Adipocyte (in vitro differentiated cells): ENCODE results near the gene ROBO3.

ENCODE experiments used
- DNase-seq: peaks from one replicate; pipeline ENCODE4 v3.0.0-alpha.2; 2015; ENCODE audit warnings: low read depth
- H3K27me3 ChIP-seq: replicated peaks from 2 replicates; pipeline ENCODE4 v1.7.0; 2013; ENCODE audit warnings: mild to moderate bottlenecking, low read length, moderate library complexity; ENCODE audit not compliant: control insufficient read depth, insufficient read depth
- H3K36me3 ChIP-seq: 2 replicates; pipeline ENCODE4 v1.7.0; 2013; ENCODE audit warnings: low read length, mild to moderate bottlenecking, moderate library complexity; ENCODE audit not compliant: control insufficient read depth, insufficient read depth, severe bottlenecking
- H3K4me1 ChIP-seq: 2 replicates; pipeline ENCODE4 v1.7.0; 2013; ENCODE audit warnings: mild to moderate bottlenecking, low read length, moderate library complexity; ENCODE audit not compliant: control insufficient read depth, insufficient read depth
- H3K4me3 ChIP-seq: 2 replicates; pipeline ENCODE4 v1.7.0; 2013; ENCODE audit warnings: mild to moderate bottlenecking, low read length, moderate library complexity
- H3K9ac ChIP-seq: 2 replicates; pipeline ENCODE4 v1.7.0; 2013; ENCODE audit warnings: mild to moderate bottlenecking, low read length, moderate library complexity
- H3K9me3 ChIP-seq: 2 replicates; pipeline ENCODE4 v1.7.0; 2013; ENCODE audit warnings: mild to moderate bottlenecking, low read length, moderate library complexity; ENCODE audit not compliant: control insufficient read depth

The ROBO3 gene, protein sequence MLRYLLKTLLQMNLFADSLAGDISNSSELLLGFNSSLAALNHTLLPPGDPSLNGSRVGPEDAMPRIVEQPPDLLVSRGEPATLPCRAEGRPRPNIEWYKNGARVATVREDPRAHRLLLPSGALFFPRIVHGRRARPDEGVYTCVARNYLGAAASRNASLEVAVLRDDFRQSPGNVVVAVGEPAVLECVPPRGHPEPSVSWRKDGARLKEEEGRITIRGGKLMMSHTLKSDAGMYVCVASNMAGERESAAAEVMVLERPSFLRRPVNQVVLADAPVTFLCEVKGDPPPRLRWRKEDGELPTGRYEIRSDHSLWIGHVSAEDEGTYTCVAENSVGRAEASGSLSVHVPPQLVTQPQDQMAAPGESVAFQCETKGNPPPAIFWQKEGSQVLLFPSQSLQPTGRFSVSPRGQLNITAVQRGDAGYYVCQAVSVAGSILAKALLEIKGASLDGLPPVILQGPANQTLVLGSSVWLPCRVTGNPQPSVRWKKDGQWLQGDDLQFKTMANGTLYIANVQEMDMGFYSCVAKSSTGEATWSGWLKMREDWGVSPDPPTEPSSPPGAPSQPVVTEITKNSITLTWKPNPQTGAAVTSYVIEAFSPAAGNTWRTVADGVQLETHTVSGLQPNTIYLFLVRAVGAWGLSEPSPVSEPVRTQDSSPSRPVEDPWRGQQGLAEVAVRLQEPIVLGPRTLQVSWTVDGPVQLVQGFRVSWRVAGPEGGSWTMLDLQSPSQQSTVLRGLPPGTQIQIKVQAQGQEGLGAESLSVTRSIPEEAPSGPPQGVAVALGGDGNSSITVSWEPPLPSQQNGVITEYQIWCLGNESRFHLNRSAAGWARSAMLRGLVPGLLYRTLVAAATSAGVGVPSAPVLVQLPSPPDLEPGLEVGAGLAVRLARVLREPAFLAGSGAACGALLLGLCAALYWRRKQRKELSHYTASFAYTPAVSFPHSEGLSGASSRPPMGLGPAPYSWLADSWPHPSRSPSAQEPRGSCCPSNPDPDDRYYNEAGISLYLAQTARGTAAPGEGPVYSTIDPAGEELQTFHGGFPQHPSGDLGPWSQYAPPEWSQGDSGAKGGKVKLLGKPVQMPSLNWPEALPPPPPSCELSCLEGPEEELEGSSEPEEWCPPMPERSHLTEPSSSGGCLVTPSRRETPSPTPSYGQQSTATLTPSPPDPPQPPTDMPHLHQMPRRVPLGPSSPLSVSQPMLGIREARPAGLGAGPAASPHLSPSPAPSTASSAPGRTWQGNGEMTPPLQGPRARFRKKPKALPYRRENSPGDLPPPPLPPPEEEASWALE (N-terminal part only)

DNA sequence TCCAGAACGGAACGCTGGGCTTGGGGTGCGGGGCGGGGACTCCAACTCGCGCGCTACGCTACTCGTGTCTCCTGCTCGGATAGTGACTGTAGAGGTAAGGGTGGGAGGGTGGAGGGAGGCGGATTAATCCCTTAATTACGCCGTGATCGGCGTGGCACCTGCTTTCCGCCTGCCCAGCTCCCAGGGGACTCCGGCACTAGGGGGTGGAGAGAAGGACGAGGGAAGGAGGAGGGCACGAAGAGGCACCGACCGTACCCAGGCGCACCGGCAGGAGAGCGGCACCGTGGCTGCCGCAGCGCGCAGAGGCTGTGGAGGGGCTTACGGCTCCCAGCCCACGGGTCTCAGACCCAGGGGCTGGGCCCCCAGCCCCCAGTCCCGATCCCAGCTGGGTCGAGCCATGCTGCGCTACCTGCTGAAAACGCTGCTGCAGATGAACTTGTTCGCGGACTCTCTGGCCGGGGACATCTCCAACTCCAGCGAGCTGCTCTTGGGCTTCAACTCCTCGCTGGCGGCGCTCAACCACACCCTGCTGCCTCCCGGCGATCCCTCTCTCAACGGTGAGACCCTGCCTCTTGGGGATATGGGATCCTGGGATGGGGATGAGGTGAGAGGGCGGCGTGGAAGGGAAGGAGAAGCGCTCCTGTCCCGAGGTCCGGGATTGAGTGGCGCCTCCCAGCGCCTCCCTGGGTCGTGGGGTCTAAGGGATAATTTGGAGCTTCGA lies at the start of gene ROBO3:
Gene ROBO3 (plus strand): TSS at position 252 of the 721 bp plus-strand sequence. CDS start 146 bp downstream, at position 398.
- Histone ChIP-seq H3K9me3 (no peaks in the 10 kb centered on the region), H3K4me3 (peak within 1 kb of the TSS; percentile 63), H3K4me1 (peaks cover 25% of the 10 kb centered on the region), H3K36me3 (no peaks in the 10 kb centered on the region), H3K27me3 (peaks cover 93% of the 10 kb centered on the region), H3K9ac (no peak within 1 kb of the TSS)
- DNase-seq, result no peak

DNA sequence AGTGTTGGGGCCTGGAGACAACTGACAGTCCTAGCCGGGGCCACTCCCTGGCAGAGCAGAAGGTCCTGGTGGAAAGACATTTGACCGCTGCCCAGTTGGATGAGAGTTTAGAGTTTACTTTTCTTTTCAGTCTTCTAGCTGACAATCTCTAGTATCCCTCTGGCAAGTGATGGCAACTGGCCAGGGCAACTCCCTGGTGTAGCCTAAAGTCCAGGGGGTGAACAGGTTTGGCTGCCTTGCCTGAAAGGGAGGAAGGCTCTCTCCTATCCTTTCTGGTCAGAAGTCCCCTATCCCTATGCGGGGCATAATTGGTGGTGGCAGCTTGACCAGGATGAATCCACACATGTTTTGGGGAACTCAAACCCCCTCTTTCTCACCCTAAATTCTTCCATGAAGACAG lies 48.2 kb upstream of the ROBO3 start:
- peaks cover 36% of the 10 kb centered on the region for H3K27me3 ChIP-seq
- H3K4me1 ChIP-seq, result peaks cover 11% of the 10 kb centered on the region
- DNase-seq, result no peak
- H3K9ac ChIP-seq, result no peak overlapping the region
- H3K9me3 ChIP-seq, result peaks cover 9% of the 10 kb centered on the region
- no peak overlapping the region for H3K4me3 ChIP-seq
- no peaks in the 10 kb centered on the region for H3K36me3 ChIP-seq

DNA sequence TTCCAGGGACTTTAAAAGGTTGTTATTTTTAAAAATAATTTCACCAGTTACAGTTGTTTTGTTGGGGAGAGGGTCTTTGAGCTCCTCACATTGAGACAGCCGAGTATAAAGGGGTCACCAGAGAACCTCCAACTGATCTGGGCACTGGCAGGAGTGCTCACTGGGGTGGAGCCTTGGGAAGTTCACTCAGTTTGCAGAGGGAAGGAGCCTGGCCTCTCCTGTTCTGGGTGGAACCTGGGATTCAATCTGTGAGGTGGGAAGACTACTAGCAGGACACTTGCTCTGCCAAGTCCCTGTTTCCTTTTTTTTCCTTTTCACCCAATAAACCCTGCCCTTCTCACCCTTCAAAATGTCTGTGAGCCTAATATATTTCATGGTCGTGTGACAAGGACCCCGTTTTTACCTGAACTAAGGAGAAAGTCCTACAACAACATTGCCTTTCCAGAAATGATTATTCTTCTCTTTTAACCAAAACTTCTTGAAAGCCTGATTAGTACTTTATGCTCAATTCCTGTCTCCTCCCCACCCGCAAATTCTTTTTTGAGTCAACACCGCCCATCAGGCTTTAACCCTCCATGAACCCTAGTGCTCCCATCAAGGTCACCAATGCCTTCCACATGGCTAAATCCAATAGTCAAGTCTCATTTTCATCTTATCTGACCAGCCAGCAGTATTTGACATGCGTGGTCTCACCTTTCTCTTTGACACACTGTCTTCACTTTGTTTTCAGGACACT lies 43.1 kb upstream of the ROBO3 start:
- Histone ChIP-seq H3K27me3 (peaks cover 57% of the 10 kb centered on the region), H3K9ac (no peak overlapping the region), H3K4me3 (no peak overlapping the region), H3K36me3 (no peaks in the 10 kb centered on the region), H3K9me3 (peaks cover 9% of the 10 kb centered on the region), H3K4me1 (no peaks in the 10 kb centered on the region)
- DNase-seq, result no peak

DNA sequence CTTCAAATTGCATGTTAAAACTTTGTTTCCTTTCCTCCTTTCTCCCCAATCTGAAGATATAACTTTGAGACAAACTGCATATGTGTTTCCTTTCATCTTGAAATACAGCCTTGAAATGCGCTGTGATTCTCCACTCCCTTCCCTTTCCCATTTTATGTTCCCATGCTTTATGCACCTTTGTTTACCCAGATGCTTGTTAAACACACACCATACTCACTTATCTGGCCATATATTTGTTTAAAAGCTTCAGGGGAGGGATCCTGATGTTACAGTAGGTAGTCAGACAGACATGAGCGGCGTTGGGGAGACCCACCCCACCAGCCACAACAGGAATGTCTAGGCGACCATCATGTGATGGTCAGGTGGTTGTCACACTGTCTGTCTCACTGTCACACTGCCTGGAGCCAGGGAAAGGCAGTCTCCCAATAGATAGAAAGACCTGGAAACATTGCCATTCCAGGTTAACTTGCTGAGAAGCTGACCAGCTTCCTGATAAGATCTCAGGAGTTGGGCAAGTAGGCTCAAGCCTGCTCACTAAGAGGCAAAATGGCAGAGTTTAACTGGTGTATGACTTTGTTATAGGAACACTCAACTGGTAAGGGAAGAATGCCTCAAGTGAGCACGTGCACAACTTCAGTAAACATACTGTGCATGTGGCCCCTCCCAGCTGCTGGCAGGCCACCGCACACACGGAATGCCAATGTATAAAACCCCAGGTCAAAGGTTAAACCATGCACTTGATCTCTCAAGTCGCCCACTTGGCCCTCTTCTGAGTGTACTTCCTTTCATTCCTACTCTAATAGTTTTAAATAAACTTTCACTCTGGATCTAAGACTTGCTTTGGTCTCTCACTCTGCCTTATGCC lies 41.5 kb upstream of the ROBO3 start:
- peaks cover 6% of the 10 kb centered on the region for H3K9me3 ChIP-seq
- no peak overlapping the region for H3K4me3 ChIP-seq

GRCh38 chr11:124825876-124826275 lies 39.4 kb upstream of the ROBO3 start:
- no peak for DNase-seq
- Histone ChIP-seq H3K9ac (no peak overlapping the region), H3K4me3 (no peak overlapping the region)

More for the DNA sequence above, 41.5 kb upstream of the ROBO3 start:
- no peaks in the 10 kb centered on the region for H3K36me3 ChIP-seq
- H3K9ac ChIP-seq, result no peak overlapping the region
- H3K4me1 ChIP-seq, result no peaks in the 10 kb centered on the region
- H3K27me3 ChIP-seq, result peaks cover 44% of the 10 kb centered on the region
- DNase-seq, result no peak

DNA sequence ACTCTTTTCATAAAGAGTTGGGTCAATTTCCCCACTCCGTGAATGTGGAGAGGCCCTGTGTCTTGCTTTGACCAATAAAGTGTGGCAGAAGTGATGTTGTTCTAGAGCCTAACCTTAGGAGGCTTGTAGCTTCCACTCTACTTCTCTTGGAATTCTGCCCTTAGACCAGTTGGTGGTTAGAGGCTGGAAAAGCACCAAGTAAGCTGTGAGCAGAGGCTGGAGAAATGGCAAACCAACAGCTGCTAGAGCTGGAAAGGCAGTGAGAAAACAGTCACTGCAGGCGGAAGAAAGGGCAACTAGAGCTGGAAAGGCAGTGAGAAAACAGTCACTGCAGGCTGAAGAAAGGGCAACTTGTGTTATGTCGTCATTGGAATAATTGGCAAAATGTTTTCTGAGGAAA lies 35.2 kb upstream of the ROBO3 start:
- no peak overlapping the region for H3K9ac ChIP-seq
- H3K4me1 ChIP-seq, result no peaks in the 10 kb centered on the region
- H3K4me3 ChIP-seq, result no peak overlapping the region
- no peak for DNase-seq
- H3K27me3 ChIP-seq, result peaks cover 13% of the 10 kb centered on the region
- H3K36me3 ChIP-seq, result no peaks in the 10 kb centered on the region
- no peaks in the 10 kb centered on the region for H3K9me3 ChIP-seq

More at GRCh38 chr11:124825876-124826275, 39.4 kb upstream of the ROBO3 start:
- no peaks in the 10 kb centered on the region for H3K4me1 ChIP-seq
- H3K36me3 ChIP-seq, result no peaks in the 10 kb centered on the region
- peaks cover 35% of the 10 kb centered on the region for H3K27me3 ChIP-seq
- H3K9me3 ChIP-seq, result peaks cover 6% of the 10 kb centered on the region

DNA sequence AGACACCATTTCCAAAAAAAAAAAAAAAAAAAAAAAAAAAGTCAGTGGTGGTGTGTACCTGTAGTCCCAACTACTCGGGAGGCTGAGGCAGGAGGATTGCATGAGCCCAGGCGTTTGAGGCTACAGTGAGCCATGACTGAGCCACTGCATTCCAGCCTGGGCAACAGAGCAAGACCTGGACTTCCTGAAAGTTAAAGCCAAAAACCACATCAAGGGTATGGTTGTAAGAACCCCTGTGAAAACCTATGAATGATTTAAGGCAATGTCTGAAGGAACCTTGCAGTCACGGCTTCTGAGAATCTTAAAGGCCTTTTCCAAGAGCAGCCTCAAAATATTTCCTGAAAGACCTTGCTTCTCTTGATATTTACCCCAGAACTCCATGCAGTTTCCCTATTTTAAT lies 34.5 kb upstream of the ROBO3 start:
- DNase-seq, result no peak
- Histone ChIP-seq H3K4me3 (no peak overlapping the region), H3K36me3 (no peaks in the 10 kb centered on the region), H3K9me3 (no peaks in the 10 kb centered on the region), H3K9ac (no peak overlapping the region), H3K27me3 (peaks cover 7% of the 10 kb centered on the region), H3K4me1 (no peaks in the 10 kb centered on the region)

- H3K9me3 ChIP-seq, result no peaks in the 10 kb centered on the region
- H3K27me3 ChIP-seq, result peaks cover 4% of the 10 kb centered on the region
- no peak overlapping the region for H3K9ac ChIP-seq
- peaks cover 3% of the 10 kb centered on the region for H3K4me1 ChIP-seq
- H3K4me3 ChIP-seq, result no peak overlapping the region
- no peak for DNase-seq
- no peaks in the 10 kb centered on the region for H3K36me3 ChIP-seq
Observed at GRCh38 chr11:124831897-124832296, 33.3 kb upstream of the ROBO3 start.

GRCh38 chr11:124832571-124832970 lies 32.7 kb upstream of the ROBO3 start:
- no peak overlapping the region for H3K4me3 ChIP-seq
- no peak for DNase-seq
- no peaks in the 10 kb centered on the region for H3K9me3 ChIP-seq
- H3K36me3 ChIP-seq, result no peaks in the 10 kb centered on the region
- peaks cover 7% of the 10 kb centered on the region for H3K4me1 ChIP-seq
- no peak overlapping the region for H3K9ac ChIP-seq
- H3K27me3 ChIP-seq, result peaks cover 4% of the 10 kb centered on the region
